ENCODE measurements around the gene ZNF385B. TPM values are rescaled to one million over a fixed set of nuclear protein-coding genes. Genes with fewer than 3 reads are reported as not detected.

Gene ZNF385B
- total RNA-seq, 1 experiment from 2014 or later = 2.2 TPM

DNA sequence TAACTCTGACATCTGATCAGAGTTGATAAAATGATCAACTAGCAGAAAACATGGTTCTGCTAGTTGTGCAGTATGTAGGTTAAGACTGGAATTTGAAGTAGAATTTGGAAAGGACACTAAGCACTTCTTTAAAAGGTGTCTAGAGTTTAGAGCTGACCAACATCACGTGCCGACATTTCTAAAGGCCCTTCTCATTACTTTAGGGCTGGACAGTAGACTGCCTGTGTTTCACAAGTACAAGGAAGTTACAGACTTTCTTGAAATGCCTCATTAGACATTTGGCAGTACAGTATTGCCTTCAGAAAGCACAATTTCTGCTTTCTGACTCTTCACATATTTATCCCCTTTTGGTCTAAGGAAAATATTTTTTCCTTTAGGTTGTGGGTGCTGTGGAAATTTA is 255.3 kb downstream of the ZNF385B start:
- H3K36me3 Mint-ChIP-seq = no peaks in the 10 kb centered on the region
- TF ChIP-seq IRF2 (CRISPR knock-in tag; IDR thresholded peaks at IDR 0.05; ENCODE audit: borderline replicate concordance, low read depth) = no peak
- TF ChIP-seq, protein P1, sequence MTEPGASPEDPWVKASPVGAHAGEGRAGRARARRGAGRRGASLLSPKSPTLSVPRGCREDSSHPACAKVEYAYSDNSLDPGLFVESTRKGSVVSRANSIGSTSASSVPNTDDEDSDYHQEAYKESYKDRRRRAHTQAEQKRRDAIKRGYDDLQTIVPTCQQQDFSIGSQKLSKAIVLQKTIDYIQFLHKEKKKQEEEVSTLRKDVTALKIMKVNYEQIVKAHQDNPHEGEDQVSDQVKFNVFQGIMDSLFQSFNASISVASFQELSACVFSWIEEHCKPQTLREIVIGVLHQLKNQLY (CRISPR knock-in tag; IDR thresholded peaks at IDR 0.05) = no peak
- peaks cover 21% of the 10 kb centered on the region for H3K4me1 Mint-ChIP-seq
- ChIA-PET CTCF (no interaction called here), POLR2A (no interaction called here)
- H3K9me3 Mint-ChIP-seq = no peaks in the 10 kb centered on the region
- no peak overlapping the region for H3K27ac Mint-ChIP-seq
- H3K27me3 Mint-ChIP-seq (ENCODE audit: low read depth) = no peaks in the 10 kb centered on the region
- no peak overlapping the region for H3K4me3 Mint-ChIP-seq
- ATAC-seq (no peak), DNase-seq (ENCODE audit: low spot score) (no peak)

DNA sequence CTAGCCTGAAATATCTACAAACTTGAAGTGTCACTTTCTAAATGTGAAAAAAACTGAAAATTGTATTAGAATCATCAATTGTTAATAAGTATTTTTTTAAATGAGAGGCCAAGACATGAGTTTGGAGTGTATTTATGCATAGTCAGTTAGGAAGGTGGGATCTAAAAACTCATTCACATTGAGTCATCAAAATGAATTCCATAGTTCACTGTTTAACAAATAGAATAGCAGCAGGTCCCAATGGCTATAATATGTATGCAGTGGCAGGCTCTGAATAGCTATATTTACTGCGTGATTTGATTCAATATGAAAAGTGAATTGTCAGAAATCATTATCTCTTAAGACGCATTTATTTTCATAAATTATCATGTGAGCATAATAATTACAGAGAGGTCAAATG is 256.1 kb downstream of the ZNF385B start:
- Mint-ChIP-seq H3K4me1 (peaks cover 21% of the 10 kb centered on the region), H3K27me3 (ENCODE audit: low read depth) (no peaks in the 10 kb centered on the region)
- CTCF ChIA-PET = no interaction called here

More for the DNA sequence above, 256.1 kb downstream of the ZNF385B start:
- H3K27ac Mint-ChIP-seq = no peak overlapping the region
- TF ChIP-seq ZNF416 (CRISPR knock-in tag; IDR thresholded peaks at IDR 0.05) (no peak), CREB1 (CRISPR knock-in tag; IDR thresholded peaks at IDR 0.05) (no peak), TEAD1 (CRISPR knock-in tag; IDR thresholded peaks at IDR 0.05) (no peak), ZNF671 (CRISPR knock-in tag; IDR thresholded peaks at IDR 0.05) (no peak), NR1H2 (CRISPR knock-in tag; IDR thresholded peaks at IDR 0.05) (no peak), KAT7 (CRISPR knock-in tag; IDR thresholded peaks at IDR 0.05; ENCODE audit: borderline replicate concordance) (no peak), RORB (CRISPR knock-in tag; IDR thresholded peaks at IDR 0.05) (no peak), TCF7 (CRISPR knock-in tag; IDR thresholded peaks at IDR 0.05; ENCODE audit: low read depth) (no peak), ZNF121 (CRISPR knock-in tag; IDR thresholded peaks at IDR 0.05) (no peak)
- TF ChIP-seq, protein P2, sequence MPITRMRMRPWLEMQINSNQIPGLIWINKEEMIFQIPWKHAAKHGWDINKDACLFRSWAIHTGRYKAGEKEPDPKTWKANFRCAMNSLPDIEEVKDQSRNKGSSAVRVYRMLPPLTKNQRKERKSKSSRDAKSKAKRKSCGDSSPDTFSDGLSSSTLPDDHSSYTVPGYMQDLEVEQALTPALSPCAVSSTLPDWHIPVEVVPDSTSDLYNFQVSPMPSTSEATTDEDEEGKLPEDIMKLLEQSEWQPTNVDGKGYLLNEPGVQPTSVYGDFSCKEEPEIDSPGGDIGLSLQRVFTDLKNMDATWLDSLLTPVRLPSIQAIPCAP (CRISPR knock-in tag; IDR thresholded peaks at IDR 0.05) = no peak
- TF ChIP-seq, protein P3, sequence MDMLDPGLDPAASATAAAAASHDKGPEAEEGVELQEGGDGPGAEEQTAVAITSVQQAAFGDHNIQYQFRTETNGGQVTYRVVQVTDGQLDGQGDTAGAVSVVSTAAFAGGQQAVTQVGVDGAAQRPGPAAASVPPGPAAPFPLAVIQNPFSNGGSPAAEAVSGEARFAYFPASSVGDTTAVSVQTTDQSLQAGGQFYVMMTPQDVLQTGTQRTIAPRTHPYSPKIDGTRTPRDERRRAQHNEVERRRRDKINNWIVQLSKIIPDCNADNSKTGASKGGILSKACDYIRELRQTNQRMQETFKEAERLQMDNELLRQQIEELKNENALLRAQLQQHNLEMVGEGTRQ (CRISPR knock-in tag; IDR thresholded peaks at IDR 0.05) = no peak
- TF ChIP-seq, protein P4, sequence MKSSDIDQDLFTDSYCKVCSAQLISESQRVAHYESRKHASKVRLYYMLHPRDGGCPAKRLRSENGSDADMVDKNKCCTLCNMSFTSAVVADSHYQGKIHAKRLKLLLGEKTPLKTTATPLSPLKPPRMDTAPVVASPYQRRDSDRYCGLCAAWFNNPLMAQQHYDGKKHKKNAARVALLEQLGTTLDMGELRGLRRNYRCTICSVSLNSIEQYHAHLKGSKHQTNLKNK (CRISPR knock-in tag; IDR thresholded peaks at IDR 0.05) = no peak
- TF ChIP-seq, protein P5, sequence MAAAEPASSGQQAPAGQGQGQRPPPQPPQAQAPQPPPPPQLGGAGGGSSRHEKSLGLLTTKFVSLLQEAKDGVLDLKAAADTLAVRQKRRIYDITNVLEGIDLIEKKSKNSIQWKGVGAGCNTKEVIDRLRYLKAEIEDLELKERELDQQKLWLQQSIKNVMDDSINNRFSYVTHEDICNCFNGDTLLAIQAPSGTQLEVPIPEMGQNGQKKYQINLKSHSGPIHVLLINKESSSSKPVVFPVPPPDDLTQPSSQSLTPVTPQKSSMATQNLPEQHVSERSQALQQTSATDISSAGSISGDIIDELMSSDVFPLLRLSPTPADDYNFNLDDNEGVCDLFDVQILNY (CRISPR knock-in tag; IDR thresholded peaks at IDR 0.05) = no peak
- TF ChIP-seq, protein P6, sequence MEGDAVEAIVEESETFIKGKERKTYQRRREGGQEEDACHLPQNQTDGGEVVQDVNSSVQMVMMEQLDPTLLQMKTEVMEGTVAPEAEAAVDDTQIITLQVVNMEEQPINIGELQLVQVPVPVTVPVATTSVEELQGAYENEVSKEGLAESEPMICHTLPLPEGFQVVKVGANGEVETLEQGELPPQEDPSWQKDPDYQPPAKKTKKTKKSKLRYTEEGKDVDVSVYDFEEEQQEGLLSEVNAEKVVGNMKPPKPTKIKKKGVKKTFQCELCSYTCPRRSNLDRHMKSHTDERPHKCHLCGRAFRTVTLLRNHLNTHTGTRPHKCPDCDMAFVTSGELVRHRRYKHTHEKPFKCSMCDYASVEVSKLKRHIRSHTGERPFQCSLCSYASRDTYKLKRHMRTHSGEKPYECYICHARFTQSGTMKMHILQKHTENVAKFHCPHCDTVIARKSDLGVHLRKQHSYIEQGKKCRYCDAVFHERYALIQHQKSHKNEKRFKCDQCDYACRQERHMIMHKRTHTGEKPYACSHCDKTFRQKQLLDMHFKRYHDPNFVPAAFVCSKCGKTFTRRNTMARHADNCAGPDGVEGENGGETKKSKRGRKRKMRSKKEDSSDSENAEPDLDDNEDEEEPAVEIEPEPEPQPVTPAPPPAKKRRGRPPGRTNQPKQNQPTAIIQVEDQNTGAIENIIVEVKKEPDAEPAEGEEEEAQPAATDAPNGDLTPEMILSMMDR (IDR thresholded peaks at IDR 0.05) = no peak
- TF ChIP-seq, protein P7, sequence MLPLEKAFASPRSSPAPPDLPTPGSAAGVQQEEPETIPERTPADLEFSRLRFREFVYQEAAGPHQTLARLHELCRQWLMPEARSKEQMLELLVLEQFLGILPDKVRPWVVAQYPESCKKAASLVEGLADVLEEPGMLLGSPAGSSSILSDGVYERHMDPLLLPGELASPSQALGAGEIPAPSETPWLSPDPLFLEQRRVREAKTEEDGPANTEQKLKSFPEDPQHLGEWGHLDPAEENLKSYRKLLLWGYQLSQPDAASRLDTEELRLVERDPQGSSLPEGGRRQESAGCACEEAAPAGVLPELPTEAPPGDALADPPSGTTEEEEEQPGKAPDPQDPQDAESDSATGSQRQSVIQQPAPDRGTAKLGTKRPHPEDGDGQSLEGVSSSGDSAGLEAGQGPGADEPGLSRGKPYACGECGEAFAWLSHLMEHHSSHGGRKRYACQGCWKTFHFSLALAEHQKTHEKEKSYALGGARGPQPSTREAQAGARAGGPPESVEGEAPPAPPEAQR (CRISPR knock-in tag; IDR thresholded peaks at IDR 0.05) = no peak
- TF ChIP-seq, protein P8, sequence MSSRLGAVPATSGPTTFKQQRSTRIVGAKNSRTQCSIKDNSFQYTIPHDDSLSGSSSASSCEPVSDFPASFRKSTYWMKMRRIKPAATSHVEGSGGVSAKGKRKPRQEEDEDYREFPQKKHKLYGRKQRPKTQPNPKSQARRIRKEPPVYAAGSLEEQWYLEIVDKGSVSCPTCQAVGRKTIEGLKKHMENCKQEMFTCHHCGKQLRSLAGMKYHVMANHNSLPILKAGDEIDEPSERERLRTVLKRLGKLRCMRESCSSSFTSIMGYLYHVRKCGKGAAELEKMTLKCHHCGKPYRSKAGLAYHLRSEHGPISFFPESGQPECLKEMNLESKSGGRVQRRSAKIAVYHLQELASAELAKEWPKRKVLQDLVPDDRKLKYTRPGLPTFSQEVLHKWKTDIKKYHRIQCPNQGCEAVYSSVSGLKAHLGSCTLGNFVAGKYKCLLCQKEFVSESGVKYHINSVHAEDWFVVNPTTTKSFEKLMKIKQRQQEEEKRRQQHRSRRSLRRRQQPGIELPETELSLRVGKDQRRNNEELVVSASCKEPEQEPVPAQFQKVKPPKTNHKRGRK (CRISPR knock-in tag; IDR thresholded peaks at IDR 0.05; ENCODE audit: borderline replicate concordance) = no peak
- TF ChIP-seq, protein P9, sequence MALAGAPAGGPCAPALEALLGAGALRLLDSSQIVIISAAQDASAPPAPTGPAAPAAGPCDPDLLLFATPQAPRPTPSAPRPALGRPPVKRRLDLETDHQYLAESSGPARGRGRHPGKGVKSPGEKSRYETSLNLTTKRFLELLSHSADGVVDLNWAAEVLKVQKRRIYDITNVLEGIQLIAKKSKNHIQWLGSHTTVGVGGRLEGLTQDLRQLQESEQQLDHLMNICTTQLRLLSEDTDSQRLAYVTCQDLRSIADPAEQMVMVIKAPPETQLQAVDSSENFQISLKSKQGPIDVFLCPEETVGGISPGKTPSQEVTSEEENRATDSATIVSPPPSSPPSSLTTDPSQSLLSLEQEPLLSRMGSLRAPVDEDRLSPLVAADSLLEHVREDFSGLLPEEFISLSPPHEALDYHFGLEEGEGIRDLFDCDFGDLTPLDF (CRISPR knock-in tag; IDR thresholded peaks at IDR 0.05) = no peak
- no peaks in the 10 kb centered on the region for H3K36me3 Mint-ChIP-seq
- POLR2A ChIA-PET = no interaction called here
- no peaks in the 10 kb centered on the region for H3K9me3 Mint-ChIP-seq
- ATAC-seq = no peak
- no peak for DNase-seq (ENCODE audit: low spot score)
- no peak overlapping the region for H3K4me3 Mint-ChIP-seq
